Measurements from ENCODE around the gene KDM7A.

DNA sequence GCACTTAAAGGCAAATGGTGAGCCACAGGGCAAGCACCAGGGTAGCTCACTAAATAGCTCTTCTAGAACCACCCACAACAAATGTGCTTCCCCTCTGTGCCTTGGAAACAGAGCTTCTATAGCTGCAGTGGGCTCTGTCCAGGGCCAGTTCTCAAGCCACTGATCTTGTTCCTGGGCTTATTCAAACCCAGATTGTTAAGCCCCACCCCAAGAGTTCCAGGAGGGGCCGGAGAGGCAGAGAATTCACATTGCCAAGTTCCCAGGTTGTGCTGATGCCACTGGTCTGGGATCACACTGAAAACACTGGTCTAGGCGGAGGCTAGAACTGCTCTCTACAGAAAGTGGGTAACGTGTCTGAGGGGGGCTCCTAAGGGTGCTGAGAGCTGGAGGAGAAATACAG lies 15.4 kb upstream of the KDM7A start:
- TF ChIP-seq, protein P1, sequence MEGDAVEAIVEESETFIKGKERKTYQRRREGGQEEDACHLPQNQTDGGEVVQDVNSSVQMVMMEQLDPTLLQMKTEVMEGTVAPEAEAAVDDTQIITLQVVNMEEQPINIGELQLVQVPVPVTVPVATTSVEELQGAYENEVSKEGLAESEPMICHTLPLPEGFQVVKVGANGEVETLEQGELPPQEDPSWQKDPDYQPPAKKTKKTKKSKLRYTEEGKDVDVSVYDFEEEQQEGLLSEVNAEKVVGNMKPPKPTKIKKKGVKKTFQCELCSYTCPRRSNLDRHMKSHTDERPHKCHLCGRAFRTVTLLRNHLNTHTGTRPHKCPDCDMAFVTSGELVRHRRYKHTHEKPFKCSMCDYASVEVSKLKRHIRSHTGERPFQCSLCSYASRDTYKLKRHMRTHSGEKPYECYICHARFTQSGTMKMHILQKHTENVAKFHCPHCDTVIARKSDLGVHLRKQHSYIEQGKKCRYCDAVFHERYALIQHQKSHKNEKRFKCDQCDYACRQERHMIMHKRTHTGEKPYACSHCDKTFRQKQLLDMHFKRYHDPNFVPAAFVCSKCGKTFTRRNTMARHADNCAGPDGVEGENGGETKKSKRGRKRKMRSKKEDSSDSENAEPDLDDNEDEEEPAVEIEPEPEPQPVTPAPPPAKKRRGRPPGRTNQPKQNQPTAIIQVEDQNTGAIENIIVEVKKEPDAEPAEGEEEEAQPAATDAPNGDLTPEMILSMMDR (conservative IDR thresholded peaks at IDR 0.05; ENCODE audit: low read depth, low read length), result no peak
- TF ChIP-seq EZH2 (IDR thresholded peaks at IDR 0.05; ENCODE audit: borderline replicate concordance, low read depth, low read length, poor library complexity, severe bottlenecking), result no peak
